Progenitor cell of endocrine pancreas (in vitro differentiated cells): ENCODE data around the gene MROH2B. TPM values are rescaled to one million over a fixed set of nuclear protein-coding genes. Genes with fewer than 3 reads are reported as not detected.

Experiments
- DNase-seq: peaks from one replicate; pipeline ENCODE4 v3.0.0; 2021; ENCODE audit warnings: low spot score; ENCODE audit not compliant: unreplicated experiment
- H3K27ac Mint-ChIP-seq: 2 replicates; pipeline ENCODE4 v1.8.0; 2021; ENCODE audit warnings: mild to moderate bottlenecking, moderate library complexity, mixed read lengths
- H3K27me3 Mint-ChIP-seq: 2 replicates; pipeline ENCODE4 v1.8.0; 2021; ENCODE audit warnings: mixed read lengths
- H3K36me3 Mint-ChIP-seq: 2 replicates; pipeline ENCODE4 v1.8.0; 2022; ENCODE audit warnings: mixed read lengths; ENCODE audit not compliant: insufficient read depth
- H3K4me1 Mint-ChIP-seq: 2 replicates; pipeline ENCODE4 v1.8.0; 2021; ENCODE audit warnings: low read depth, mixed read lengths
- H3K4me3 Mint-ChIP-seq: 2 replicates; pipeline ENCODE4 v1.8.0; 2021; ENCODE audit warnings: low read depth, mild to moderate bottlenecking, moderate library complexity, mixed read lengths
- H3K9me3 Mint-ChIP-seq: 2 replicates; pipeline ENCODE4 v1.8.0; 2021; ENCODE audit warnings: low read depth, mixed read lengths
- total RNA-seq: library from RNA; stranded (reverse); gene quantifications from 2 replicates; pipeline ENCODE4 v1.2.1, GENCODE V29; 2021
- TF ChIP-seq, protein P1 (sequence below): fragments of 200-600 bp; sonication (generic); IDR thresholded peaks from one replicate; pipeline ENCODE4 v1.5.0; 2021; ENCODE audit warnings: antibody characterized with exemption, mild to moderate bottlenecking; ENCODE audit not compliant: unreplicated experiment

Gene MROH2B
- total RNA-seq, 1 donor from 2014 or later, result not detected

DNA sequence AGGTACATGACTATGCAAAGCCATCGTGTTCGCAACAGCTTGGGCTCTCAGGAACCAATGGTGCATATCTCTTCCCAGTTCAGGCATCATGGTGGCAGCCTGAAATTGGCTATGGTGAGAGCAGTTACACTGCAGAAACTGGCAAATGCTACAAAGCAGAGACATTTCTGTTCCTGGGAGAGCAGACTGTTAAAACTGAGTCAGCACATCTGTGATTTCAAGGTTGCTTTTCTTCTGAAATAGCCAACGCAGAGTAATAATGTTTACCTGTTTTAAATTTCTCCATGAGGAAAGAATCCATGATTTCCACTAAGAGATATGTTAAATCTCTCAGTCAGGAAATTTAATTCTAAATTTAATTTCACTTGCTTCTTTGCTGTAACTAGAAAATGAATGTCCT is 114.1 kb downstream of the MROH2B start:
- Mint-ChIP-seq H3K9me3 (peaks cover 21% of the 10 kb centered on the region), H3K36me3 (peaks cover 13% of the 10 kb centered on the region), H3K4me3 (no peak overlapping the region), H3K27me3 (no peaks in the 10 kb centered on the region), H3K27ac (no peak overlapping the region), H3K4me1 (no peaks in the 10 kb centered on the region)
- DNase-seq, result no peak
- TF ChIP-seq, protein P1, sequence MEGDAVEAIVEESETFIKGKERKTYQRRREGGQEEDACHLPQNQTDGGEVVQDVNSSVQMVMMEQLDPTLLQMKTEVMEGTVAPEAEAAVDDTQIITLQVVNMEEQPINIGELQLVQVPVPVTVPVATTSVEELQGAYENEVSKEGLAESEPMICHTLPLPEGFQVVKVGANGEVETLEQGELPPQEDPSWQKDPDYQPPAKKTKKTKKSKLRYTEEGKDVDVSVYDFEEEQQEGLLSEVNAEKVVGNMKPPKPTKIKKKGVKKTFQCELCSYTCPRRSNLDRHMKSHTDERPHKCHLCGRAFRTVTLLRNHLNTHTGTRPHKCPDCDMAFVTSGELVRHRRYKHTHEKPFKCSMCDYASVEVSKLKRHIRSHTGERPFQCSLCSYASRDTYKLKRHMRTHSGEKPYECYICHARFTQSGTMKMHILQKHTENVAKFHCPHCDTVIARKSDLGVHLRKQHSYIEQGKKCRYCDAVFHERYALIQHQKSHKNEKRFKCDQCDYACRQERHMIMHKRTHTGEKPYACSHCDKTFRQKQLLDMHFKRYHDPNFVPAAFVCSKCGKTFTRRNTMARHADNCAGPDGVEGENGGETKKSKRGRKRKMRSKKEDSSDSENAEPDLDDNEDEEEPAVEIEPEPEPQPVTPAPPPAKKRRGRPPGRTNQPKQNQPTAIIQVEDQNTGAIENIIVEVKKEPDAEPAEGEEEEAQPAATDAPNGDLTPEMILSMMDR, result no peak

DNA sequence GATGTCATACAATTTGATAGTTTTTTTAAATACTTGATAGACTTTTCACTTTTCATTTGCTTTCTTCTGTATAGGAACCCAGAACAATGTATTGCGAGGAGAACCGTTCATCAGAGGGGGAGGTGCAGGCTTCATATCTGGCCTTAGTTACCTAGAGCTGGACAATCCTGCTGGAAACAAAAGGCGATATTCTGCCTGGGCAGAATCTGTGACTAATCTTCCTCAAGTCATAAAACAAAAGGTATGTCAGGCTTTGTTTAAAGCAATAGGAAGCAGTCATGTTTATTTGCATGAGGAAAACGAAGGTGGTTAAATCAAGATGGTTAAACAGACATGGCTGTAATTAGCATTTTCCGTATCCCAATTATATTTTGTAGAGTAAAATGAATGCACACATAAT is 115.8 kb downstream of the MROH2B start:
- TF ChIP-seq, protein P1, result no peak
- Mint-ChIP-seq H3K4me3 (no peak overlapping the region), H3K4me1 (no peaks in the 10 kb centered on the region), H3K27ac (no peak overlapping the region), H3K36me3 (peaks cover 12% of the 10 kb centered on the region), H3K27me3 (no peaks in the 10 kb centered on the region), H3K9me3 (peaks cover 19% of the 10 kb centered on the region)
- no peak for DNase-seq

Other genes starting within 250 kb of the MROH2B start
- gene RPL37, start 236.1 kb downstream of the MROH2B start, total RNA-seq, result 1,476 and 1,494 TPM in 2 replicates
- 0.74 and 1.1 TPM in 2 replicates for gene CARD6, start 230.0 kb downstream of the MROH2B start, total RNA-seq
- 5.7 and 6.1 TPM in 2 replicates for gene C7, start 161.8 kb downstream of the MROH2B start, total RNA-seq
- gene C6, start 142.2 kb upstream of the MROH2B start, total RNA-seq, result 0.74 and 0.95 TPM in 2 replicates